ENCODE results near the gene CCL7. TPM values are rescaled to one million over a fixed set of nuclear protein-coding genes. Genes with fewer than 3 reads are reported as not detected.

CCL7 gene
- total RNA-seq (2014; rRNA removed; shearing (Covaris generic)) (not detected in 2 replicates), total RNA-seq (2022) (not detected in 2 replicates), Bru-seq, nascent RNA (not detected), BruChase-seq, experiment 1, labeled RNA remaining after a 6-hour chase (not detected), BruChase-seq, experiment 2, labeled RNA remaining after a 2-hour chase (not detected)
- long read RNA-seq, result 0 reads

- H3K27ac ChIP-seq (ENCODE audit: low read depth, low read length, poor library complexity, severe bottlenecking), result no peak within 1 kb of the TSS
- no peak within 1 kb of the TSS for H3K4me3 ChIP-seq (ENCODE audit: low read depth, low read length, poor library complexity, severe bottlenecking)
- H4K20me1 ChIP-seq (ENCODE audit: insufficient read depth, low read length), result no peaks in the 10 kb centered on the region
- POLR2A ChIA-PET, result interaction anchor here (0.7 kb wide), 1 partner anchor 37 kb away, joined by 4 read pairs; no protein-coding TSS in a partner anchor
- intact Hi-C loops (cut with micrococcal nuclease; ENCODE audit: unreplicated experiment), result loop anchor here (10.0 kb wide), 1 partner anchor 65 kb away; no protein-coding TSS in a partner anchor
- BruUV-seq (replicated peaks), result no TSS peak
- CTCF ChIA-PET (ENCODE audit: unreplicated experiment), result no interaction called here
- DNase-seq (ENCODE audit: low spot score), result no peak
- H3K9me2 ChIP-seq (ENCODE audit: insufficient read depth, low read length), result no peaks in the 10 kb centered on the region
- TF ChIP-seq, protein P1, sequence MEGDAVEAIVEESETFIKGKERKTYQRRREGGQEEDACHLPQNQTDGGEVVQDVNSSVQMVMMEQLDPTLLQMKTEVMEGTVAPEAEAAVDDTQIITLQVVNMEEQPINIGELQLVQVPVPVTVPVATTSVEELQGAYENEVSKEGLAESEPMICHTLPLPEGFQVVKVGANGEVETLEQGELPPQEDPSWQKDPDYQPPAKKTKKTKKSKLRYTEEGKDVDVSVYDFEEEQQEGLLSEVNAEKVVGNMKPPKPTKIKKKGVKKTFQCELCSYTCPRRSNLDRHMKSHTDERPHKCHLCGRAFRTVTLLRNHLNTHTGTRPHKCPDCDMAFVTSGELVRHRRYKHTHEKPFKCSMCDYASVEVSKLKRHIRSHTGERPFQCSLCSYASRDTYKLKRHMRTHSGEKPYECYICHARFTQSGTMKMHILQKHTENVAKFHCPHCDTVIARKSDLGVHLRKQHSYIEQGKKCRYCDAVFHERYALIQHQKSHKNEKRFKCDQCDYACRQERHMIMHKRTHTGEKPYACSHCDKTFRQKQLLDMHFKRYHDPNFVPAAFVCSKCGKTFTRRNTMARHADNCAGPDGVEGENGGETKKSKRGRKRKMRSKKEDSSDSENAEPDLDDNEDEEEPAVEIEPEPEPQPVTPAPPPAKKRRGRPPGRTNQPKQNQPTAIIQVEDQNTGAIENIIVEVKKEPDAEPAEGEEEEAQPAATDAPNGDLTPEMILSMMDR (conservative IDR thresholded peaks at IDR 0.05; ENCODE audit: low read length), result no peak
- no peak for TF ChIP-seq EZH2phosphoT487 (IDR thresholded peaks at IDR 0.05; ENCODE audit: borderline replicate concordance, low read depth, low read length)
- H3K79me2 ChIP-seq (ENCODE audit: insufficient read depth, low read depth, low read length), result no peaks in the 10 kb centered on the region
- no peaks in the 10 kb centered on the region for H3K9me3 ChIP-seq (ENCODE audit: low read length)
- no peaks in the 10 kb centered on the region for H3K36me3 ChIP-seq (ENCODE audit: insufficient read depth, low read length)
- no peak within 1 kb of the TSS for H3K4me2 ChIP-seq (ENCODE audit: low read length)
- no peaks in the 10 kb centered on the region for H3K4me1 ChIP-seq (ENCODE audit: insufficient read depth, low read length, poor library complexity, severe bottlenecking)
- no peak within 1 kb of the TSS for H2AFZ ChIP-seq (ENCODE audit: low read length)
Measured at GRCh38 chr17:34269969-34270368, at the start of gene CCL7. Gene CCL7 (plus strand): TSS chr17:34270221. CDS start chr17:34270291, 70 bp downstream.

GRCh38 chr17:34220752-34221395, 49.1 kb upstream of the CCL7 start:
- H3K4me2 ChIP-seq (ENCODE audit: low read length), result no peak overlapping the region
- H3K4me1 ChIP-seq (ENCODE audit: insufficient read depth, low read length, poor library complexity, severe bottlenecking), result no peaks in the 10 kb centered on the region
- H3K36me3 ChIP-seq (ENCODE audit: insufficient read depth, low read length), result no peaks in the 10 kb centered on the region
- DNase-seq (ENCODE audit: low spot score), result no peak
- no peaks in the 10 kb centered on the region for H3K9me2 ChIP-seq (ENCODE audit: insufficient read depth, low read length)
- H2AFZ ChIP-seq (ENCODE audit: low read length), result no peak overlapping the region
- POLR2A ChIA-PET, result no interaction called here
- no peak overlapping the region for H3K27ac ChIP-seq (ENCODE audit: low read depth, low read length, poor library complexity, severe bottlenecking)
- intact Hi-C loops (cut with micrococcal nuclease; ENCODE audit: unreplicated experiment), result loop anchor here (10.0 kb wide), 1 partner anchor 134 kb away; the partner anchor contains the start of gene CCL13
- no peak for TF ChIP-seq EZH2phosphoT487 (IDR thresholded peaks at IDR 0.05; ENCODE audit: borderline replicate concordance, low read depth, low read length)
- TF ChIP-seq, protein P1 (conservative IDR thresholded peaks at IDR 0.05; ENCODE audit: low read length), result no peak
- no peaks in the 10 kb centered on the region for H4K20me1 ChIP-seq (ENCODE audit: insufficient read depth, low read length)
- no peaks in the 10 kb centered on the region for H3K79me2 ChIP-seq (ENCODE audit: insufficient read depth, low read depth, low read length)
- CTCF ChIA-PET (ENCODE audit: unreplicated experiment), result no interaction called here
- no peaks in the 10 kb centered on the region for H3K9me3 ChIP-seq (ENCODE audit: low read length)
- no TSS peak for BruUV-seq (replicated peaks)
- no peak overlapping the region for H3K4me3 ChIP-seq (ENCODE audit: low read depth, low read length, poor library complexity, severe bottlenecking)

- no peaks in the 10 kb centered on the region for H3K36me3 ChIP-seq (ENCODE audit: insufficient read depth, low read length)
- POLR2A ChIA-PET, result no interaction called here
- no peaks in the 10 kb centered on the region for H3K79me2 ChIP-seq (ENCODE audit: insufficient read depth, low read depth, low read length)
- TF ChIP-seq, protein P1 (conservative IDR thresholded peaks at IDR 0.05; ENCODE audit: low read length), result no peak
- no peak for TF ChIP-seq EZH2phosphoT487 (IDR thresholded peaks at IDR 0.05; ENCODE audit: borderline replicate concordance, low read depth, low read length)
- CTCF ChIA-PET (ENCODE audit: unreplicated experiment), result no interaction called here
- no peaks in the 10 kb centered on the region for H3K9me2 ChIP-seq (ENCODE audit: insufficient read depth, low read length)
- intact Hi-C loops (cut with micrococcal nuclease; ENCODE audit: unreplicated experiment), result loop anchor here (10.0 kb wide), 1 partner anchor 133 kb away; the partner anchor contains the start of gene CCL13
- H4K20me1 ChIP-seq (ENCODE audit: insufficient read depth, low read length), result no peaks in the 10 kb centered on the region
- H3K9me3 ChIP-seq (ENCODE audit: low read length), result no peaks in the 10 kb centered on the region
- no peak overlapping the region for H3K4me3 ChIP-seq (ENCODE audit: low read depth, low read length, poor library complexity, severe bottlenecking)
- no peak overlapping the region for H2AFZ ChIP-seq (ENCODE audit: low read length)
- H3K4me1 ChIP-seq (ENCODE audit: insufficient read depth, low read length, poor library complexity, severe bottlenecking), result no peaks in the 10 kb centered on the region
- no TSS peak for BruUV-seq (replicated peaks)
- no peak for DNase-seq (ENCODE audit: low spot score)
- H3K27ac ChIP-seq (ENCODE audit: low read depth, low read length, poor library complexity, severe bottlenecking), result no peak overlapping the region
- H3K4me2 ChIP-seq (ENCODE audit: low read length), result no peak overlapping the region
Measured at GRCh38 chr17:34221411-34221810, 48.6 kb upstream of the CCL7 start.

All from OCI-LY7 (cell line).